Stomach (tissue), 4 donors: ENCODE data around the gene ABHD17C.

ENCODE experiments used
- CTCF ChIP-seq, 7 experiments: fragments of 450-650 bp in 4 of 7; fragments of 200-600 bp in 3 of 7; sonication (generic) in 3 of 7; IDR thresholded peaks; one replicate each; pipeline ENCODE4 v1.5.1; 2016 to 2019; ENCODE audit warnings: antibody characterized with exemption in 7 of 7, control low read depth in 2 of 7, mild to moderate bottlenecking in 1 of 7
- POLR2A ChIP-seq, 4 donors: fragments of 450-650 bp; IDR thresholded peaks; one replicate each; pipeline ENCODE4 v1.6.1; 2016; ENCODE audit warnings: antibody characterized with exemption in 4 of 4, control low read depth in 2 of 4, mild to moderate bottlenecking in 1 of 4, moderate library complexity in 1 of 4
- POLR2AphosphoS5 ChIP-seq, 3 donors: sonication (generic); formaldehyde crosslinking; IDR thresholded peaks; one replicate each; pipeline ENCODE4 v1.6.1; 2016; ENCODE audit warnings: antibody characterized with exemption in 3 of 3

GRCh38 chr15:80722811-80723210 lies 27.7 kb downstream of the ABHD17C start:
- TF ChIP-seq POLR2A (IDR thresholded peaks at IDR 0.05) (no peak), CTCF (IDR thresholded peaks at IDR 0.05) (no peak), POLR2AphosphoS5 (IDR thresholded peaks at IDR 0.05) (no peak)
